GM12801 (cell line): ENCODE results near the gene CDKN2AIPNL.

Experiments
- TF ChIP-seq, protein P1 (sequence below): IDR thresholded peaks from one replicate; pipeline ENCODE4 v1.5.1; 2011; ENCODE audit warnings: control low read depth; ENCODE audit not compliant: insufficient read length; ENCODE audit errors: extremely low read depth

The CDKN2AIPNL gene

GRCh38 chr5:134410822-134411221 is 859 bp downstream of the CDKN2AIPNL start:
- TF ChIP-seq, protein P1, sequence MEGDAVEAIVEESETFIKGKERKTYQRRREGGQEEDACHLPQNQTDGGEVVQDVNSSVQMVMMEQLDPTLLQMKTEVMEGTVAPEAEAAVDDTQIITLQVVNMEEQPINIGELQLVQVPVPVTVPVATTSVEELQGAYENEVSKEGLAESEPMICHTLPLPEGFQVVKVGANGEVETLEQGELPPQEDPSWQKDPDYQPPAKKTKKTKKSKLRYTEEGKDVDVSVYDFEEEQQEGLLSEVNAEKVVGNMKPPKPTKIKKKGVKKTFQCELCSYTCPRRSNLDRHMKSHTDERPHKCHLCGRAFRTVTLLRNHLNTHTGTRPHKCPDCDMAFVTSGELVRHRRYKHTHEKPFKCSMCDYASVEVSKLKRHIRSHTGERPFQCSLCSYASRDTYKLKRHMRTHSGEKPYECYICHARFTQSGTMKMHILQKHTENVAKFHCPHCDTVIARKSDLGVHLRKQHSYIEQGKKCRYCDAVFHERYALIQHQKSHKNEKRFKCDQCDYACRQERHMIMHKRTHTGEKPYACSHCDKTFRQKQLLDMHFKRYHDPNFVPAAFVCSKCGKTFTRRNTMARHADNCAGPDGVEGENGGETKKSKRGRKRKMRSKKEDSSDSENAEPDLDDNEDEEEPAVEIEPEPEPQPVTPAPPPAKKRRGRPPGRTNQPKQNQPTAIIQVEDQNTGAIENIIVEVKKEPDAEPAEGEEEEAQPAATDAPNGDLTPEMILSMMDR, result no peak

- TF ChIP-seq, protein P1, result no peak
Measured at GRCh38 chr5:134409321-134409720, 2.4 kb downstream of the CDKN2AIPNL start.

DNA sequence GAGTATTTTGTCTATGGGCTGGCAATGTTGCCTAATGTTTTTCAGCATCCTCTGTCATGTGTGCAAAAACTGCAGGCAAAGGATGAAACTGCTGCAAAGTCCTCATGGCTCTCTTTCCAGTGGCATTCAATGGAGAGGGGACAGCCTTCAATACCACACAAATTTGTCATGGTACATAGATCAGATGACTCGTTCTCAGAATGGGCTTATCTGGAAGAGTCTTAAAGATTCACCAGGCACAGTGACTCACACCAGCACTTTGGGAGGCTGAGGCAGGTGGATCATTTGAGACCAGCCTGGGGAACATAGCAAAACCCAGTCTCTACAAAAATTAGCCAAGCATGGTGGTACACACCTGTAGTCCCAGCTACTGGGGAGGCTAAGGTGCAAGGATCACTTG is 5.3 kb downstream of the CDKN2AIPNL start:
- TF ChIP-seq, protein P1, result no peak

DNA sequence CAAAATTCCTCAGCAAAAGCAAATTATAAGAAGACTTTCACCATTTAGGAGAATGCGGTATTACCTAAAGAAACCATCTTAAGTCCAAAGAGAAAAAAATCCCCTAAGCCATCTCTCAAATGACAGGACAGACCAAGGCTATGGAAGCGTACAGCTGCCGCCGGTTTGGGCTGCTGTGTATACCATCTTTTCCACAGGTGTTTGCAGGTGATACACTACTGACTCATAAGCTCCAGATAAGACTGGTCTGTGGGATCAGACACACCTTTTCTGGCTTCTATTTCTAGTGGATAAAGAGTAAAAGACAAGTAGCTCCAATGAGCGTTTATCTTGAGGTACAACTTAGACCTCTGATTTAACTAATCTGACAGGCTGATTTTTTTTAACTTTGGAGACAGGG is 7.7 kb downstream of the CDKN2AIPNL start:
- TF ChIP-seq, protein P1, result no peak

DNA sequence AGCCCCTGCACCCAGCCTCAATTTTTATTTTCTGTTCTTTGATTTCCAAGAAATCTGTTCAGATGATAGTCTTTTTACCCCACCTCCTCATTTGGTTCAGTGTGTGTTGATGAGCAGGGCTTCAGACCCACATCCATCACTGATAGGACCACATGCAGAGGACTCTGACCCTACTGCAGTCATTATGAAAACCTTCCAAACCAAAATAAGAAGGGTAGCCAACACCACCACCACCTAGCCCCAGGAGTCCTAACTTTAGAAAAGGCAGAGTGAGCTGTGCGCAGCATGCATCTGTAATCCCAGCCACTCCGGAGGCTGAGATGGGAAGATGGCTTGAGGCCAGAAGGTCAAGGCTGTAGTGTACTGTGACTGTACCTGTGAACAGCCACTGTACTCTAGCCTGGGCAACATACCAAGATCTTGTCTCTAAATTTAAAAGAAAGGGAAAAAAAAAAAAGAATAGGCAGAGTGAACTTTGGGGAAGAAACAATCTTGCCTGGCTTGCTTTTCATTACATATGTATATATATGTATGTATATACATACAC is 13.0 kb downstream of the CDKN2AIPNL start:
- TF ChIP-seq, protein P1, result no peak

- TF ChIP-seq, protein P1, result no peak
Measured at GRCh38 chr5:134397196-134397595, 14.5 kb downstream of the CDKN2AIPNL start.

GRCh38 chr5:134396274-134396673 is 15.4 kb downstream of the CDKN2AIPNL start:
- TF ChIP-seq, protein P1, result no peak
